GM12872 (cell line): ENCODE data around the gene KDM4C.

Source experiments
- CTCF ChIP-seq: IDR thresholded peaks from 3 replicates; pipeline ENCODE4 v1.5.1; 2011; ENCODE audit warnings: low read depth, mild to moderate bottlenecking, low read length, moderate library complexity; ENCODE audit not compliant: insufficient read depth

Gene KDM4C

GRCh38 chr9:7180247-7180646 is 422.5 kb downstream of the KDM4C start:
- TF ChIP-seq CTCF: no peak

- no peak for TF ChIP-seq CTCF
These were observed 427.8 kb downstream of the KDM4C start for GRCh38 chr9:7185612-7186011.

DNA sequence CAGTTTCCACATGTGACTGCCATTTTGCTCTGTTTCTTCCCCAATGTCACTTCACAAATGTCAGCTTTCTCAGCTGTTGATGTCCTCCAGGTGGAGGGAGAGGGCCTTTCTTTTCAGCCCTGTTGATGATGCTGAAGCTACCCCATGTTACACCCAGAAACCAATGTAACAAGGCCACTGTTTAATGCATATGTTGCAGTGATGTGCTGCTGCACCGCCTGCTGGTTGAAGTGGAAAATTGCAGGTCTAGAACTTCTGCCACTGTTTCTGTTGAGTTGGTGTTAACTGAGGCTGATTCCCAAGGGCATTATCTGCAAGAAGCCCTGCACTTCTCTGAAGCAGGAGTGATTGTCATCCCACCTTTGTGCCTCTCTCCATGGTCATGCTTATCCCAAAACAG is 428.4 kb downstream of the KDM4C start:
- peak; percentile 85 for TF ChIP-seq CTCF

- no peak for TF ChIP-seq CTCF
These were observed 434.5 kb downstream of the KDM4C start for GRCh38 chr9:7192266-7192665.

- TF ChIP-seq CTCF: no peak
These were observed 437.8 kb downstream of the KDM4C start for GRCh38 chr9:7195526-7195925.

DNA sequence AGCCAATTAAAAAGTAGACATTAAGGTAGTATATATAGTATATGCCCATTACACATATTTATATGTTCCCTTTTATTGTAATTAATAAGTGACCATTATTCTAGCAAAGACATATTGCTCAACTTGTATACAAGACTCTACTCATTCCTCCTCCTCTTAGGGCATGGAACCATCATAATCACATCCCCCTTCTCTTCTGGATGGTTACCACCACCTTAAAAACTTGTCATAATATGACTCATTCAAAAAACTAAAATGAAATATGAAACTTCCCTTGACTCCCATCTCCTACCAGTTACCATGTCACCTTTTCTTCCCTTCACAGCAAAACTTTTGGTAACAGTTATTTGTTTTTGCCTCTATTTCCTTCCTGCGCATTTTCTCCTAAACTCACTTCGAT is 438.7 kb downstream of the KDM4C start:
- no peak for TF ChIP-seq CTCF

DNA sequence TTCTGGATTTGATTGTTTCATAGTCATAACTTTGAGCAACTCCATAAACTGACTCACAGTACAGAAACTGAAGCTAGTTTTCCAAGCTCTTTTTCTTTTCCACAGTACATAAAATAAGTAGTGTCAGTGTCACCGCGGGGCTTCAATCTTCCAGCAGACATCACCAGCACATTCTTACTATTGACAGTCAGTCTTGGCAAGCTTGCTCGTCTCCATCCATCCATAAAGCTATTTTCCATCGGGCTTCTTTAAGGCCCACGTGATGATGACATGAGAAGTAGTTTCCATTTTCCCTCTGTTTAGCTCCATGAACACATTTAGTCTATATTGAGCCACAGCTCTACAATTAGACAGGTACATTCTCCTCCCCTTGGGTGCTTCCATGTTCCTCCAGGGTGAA is 443.4 kb downstream of the KDM4C start:
- TF ChIP-seq CTCF: no peak

GRCh38 chr9:7205806-7206205 is 448.0 kb downstream of the KDM4C start:
- no peak for TF ChIP-seq CTCF
